Airway epithelial cell (primary cell): ENCODE data around the gene APOC4. TPM values are rescaled to one million over a fixed set of nuclear protein-coding genes. Genes with fewer than 3 reads are reported as not detected.

Source experiments
- total RNA-seq: library from RNA; depleted of rRNA; stranded (reverse); fragments of >200 nt; gene quantifications from 2 replicates; pipeline ENCODE4 v1.2.3, GENCODE V29; 2015

Gene APOC4, protein sequence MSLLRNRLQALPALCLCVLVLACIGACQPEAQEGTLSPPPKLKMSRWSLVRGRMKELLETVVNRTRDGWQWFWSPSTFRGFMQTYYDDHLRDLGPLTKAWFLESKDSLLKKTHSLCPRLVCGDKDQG
- total RNA-seq = not detected in 2 replicates

DNA sequence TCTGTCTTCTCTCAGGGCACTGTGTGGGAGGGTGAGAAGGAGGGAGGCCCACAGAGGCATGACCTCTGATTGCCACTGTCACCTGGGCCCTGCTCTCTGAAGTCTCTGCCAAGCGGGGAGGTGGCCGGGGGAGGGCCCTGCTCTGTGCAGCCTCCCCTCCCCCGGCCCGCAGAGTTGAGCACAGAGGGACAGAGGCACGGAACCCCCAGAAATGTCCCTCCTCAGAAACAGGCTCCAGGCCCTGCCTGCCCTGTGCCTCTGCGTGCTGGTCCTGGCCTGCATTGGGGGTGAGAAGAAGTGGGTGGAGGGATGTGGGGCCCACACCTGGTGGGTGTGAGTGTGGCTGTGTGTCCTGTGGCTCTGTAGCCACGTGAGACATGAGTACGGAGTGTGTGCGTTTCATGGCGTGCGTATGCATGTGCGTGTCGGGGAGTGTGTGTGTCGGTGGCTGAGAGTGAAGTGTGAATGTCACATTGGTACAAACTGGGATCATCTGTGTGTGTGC is at the start of gene APOC4:
Gene APOC4 (plus strand): TSS at position 171 of the 505 bp plus-strand sequence. CDS start 41 bp downstream, at position 212.

DNA sequence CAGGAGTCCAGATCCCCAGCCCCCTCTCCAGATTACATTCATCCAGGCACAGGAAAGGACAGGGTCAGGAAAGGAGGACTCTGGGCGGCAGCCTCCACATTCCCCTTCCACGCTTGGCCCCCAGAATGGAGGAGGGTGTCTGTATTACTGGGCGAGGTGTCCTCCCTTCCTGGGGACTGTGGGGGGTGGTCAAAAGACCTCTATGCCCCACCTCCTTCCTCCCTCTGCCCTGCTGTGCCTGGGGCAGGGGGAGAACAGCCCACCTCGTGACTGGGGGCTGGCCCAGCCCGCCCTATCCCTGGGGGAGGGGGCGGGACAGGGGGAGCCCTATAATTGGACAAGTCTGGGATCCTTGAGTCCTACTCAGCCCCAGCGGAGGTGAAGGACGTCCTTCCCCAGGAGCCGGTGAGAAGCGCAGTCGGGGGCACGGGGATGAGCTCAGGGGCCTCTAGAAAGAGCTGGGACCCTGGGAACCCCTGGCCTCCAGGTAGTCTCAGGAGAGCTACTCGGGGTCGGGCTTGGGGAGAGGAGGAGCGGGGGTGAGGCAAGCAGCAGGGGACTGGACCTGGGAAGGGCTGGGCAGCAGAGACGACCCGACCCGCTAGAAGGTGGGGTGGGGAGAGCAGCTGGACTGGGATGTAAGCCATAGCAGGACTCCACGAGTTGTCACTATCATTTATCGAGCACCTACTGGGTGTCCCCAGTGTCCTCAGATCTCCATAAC is 36.4 kb upstream of the APOC4 start, which contains the start of gene APOE:
Gene APOE (plus strand): TSS at position 360 of the 724 bp plus-strand sequence. CDS start 829 bp downstream, outside the sequence.

DNA sequence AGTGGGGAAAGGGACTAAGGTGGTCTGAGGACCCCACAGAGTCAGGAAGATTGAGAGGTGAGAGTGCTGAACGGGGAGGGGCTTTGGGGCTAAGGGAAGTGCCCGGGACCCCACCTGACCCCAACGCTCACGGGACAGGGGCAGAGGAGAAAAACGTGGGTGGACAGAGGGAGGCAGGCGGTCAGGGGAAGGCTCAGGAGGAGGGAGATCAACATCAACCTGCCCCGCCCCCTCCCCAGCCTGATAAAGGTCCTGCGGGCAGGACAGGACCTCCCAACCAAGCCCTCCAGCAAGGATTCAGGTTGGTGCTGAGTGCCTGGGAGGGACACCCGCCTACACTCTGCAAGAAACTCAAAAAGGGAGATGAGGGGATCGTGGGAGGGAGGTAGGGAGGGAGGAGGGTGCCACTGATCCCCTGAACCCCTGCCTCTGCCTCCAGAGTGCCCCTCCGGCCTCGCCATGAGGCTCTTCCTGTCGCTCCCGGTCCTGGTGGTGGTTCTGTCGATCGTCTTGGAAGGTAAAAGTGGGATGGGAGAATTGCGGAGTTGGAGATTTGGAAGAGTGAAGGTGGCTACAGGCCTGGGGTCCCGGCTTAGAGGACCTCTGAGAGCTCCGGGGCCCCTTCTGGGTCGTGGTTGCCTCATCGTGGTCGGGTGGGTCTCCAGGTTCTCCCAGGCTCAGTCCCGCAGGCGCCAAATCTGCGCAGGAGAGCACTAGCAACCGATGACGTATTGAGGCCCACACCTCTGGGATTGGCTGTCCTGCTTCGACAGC is 27.4 kb upstream of the APOC4 start, which contains the start of gene APOC1:
Gene APOC1 (plus strand): TSS at position 176 of the 774 bp plus-strand sequence. CDS start 284 bp downstream, at position 460.

DNA sequence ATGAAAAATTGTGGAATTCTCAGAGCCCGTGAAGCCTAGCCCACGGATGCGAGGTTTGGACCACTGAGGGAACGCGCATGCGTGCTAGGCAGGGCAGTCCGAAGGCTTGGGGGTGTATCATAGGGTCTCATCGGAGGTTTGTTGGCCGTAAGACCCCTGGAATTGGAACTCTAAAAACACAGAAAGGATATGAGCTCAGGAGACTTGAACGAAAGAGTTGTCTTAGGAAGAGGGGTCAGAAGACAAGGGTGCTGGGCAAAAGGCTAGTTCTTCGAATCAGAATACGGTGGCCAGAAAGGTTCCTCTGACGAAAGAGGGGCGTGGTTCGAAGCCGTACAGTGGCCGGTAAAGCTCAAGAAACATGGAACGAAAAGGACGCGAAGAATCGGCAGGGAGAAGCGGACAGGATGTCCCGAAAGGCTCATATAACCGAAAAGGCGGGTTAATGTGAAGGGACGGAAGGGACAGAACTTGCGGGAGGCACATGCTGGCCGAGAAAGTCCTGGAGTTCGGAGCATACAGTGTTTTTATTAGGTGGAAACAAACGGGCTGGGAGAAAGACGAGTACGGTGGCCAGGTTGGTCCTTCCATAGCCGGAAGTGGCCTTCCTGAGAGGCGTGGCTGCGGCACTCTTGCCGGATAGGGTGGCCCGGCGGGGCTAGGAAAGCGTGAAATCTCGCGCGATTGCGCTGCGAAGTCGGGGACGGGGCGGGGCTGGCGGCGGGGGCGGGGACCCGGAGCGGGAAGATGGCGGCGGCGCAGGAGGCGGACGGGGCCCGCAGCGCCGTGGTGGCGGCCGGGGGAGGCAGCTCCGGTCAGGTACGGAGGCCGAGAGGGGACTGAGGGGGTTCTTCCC is 12.8 kb downstream of the APOC4 start, which contains the start of gene CLPTM1:
Gene CLPTM1 (plus strand): TSS at position 732 of the 856 bp plus-strand sequence. CDS start 16 bp downstream, at position 748.

Other genes starting within 250 kb of the APOC4 start
- gene CEACAM16, start 243.1 kb upstream of the APOC4 start, total RNA-seq = not detected in 2 replicates
- 31.5 and 32.9 TPM in 2 replicates for gene BCL3, start 193.5 kb upstream of the APOC4 start, total RNA-seq
- gene CBLC, start 164.3 kb upstream of the APOC4 start, total RNA-seq = 86.0 and 97.3 TPM in 2 replicates
- 97.8 and 99.6 TPM in 2 replicates for gene BCAM, start 133.1 kb upstream of the APOC4 start, total RNA-seq
- 100 and 128 TPM in 2 replicates for gene NECTIN2, start 95.9 kb upstream of the APOC4 start, total RNA-seq
- gene TOMM40, start 51.0 kb upstream of the APOC4 start, total RNA-seq = 120 and 125 TPM in 2 replicates
- 35.7 and 44.7 TPM in 2 replicates for gene APOE, start 36.4 kb upstream of the APOC4 start, total RNA-seq
- 5.4 and 10.5 TPM in 2 replicates for gene APOC1, start 27.6 kb upstream of the APOC4 start, total RNA-seq
- not detected in 2 replicates for gene APOC2, start 3.8 kb downstream of the APOC4 start, total RNA-seq
- 36.0 and 62.6 TPM in 2 replicates for gene CLPTM1, start 13.1 kb downstream of the APOC4 start, total RNA-seq
- 4.8 and 8.2 TPM in 2 replicates for gene RELB, start 59.2 kb downstream of the APOC4 start, total RNA-seq
- 24.7 and 31.9 TPM in 2 replicates for gene CLASRP, start 96.8 kb downstream of the APOC4 start, total RNA-seq
- gene ZNF296, start 134.2 kb downstream of the APOC4 start, total RNA-seq = 0.98 and 4.7 TPM in 2 replicates
- gene GEMIN7, start 137.0 kb downstream of the APOC4 start, total RNA-seq = 26.5 and 42.6 TPM in 2 replicates
- gene PPP1R37, start 150.9 kb downstream of the APOC4 start, total RNA-seq = 36.9 and 41.9 TPM in 2 replicates
- 2.3 and 2.6 TPM in 2 replicates for gene NKPD1, start 218.7 kb downstream of the APOC4 start, total RNA-seq
- gene TRAPPC6A, start 236.0 kb downstream of the APOC4 start, total RNA-seq = 10.2 and 15.7 TPM in 2 replicates
- gene BLOC1S3, start 236.5 kb downstream of the APOC4 start, total RNA-seq = 11.4 and 13.3 TPM in 2 replicates